Breast epithelium (tissue), 4 donors: ENCODE measurements around the gene STRBP. TPM values are rescaled to one million over a fixed set of nuclear protein-coding genes. Genes with fewer than 3 reads are reported as not detected.

Experiments
- DNase-seq, 2 donors: peaks; one replicate each; pipeline ENCODE4 v3.0.0-alpha.2; 2019; ENCODE audit warnings: low spot score in 2 of 2
- H3K27ac ChIP-seq, 2 donors: fragments of 200-600 bp; sonication (generic) in 1 of 2; one replicate each; pipeline ENCODE4 v1.5.1; 2016 to 2019; ENCODE audit warnings: mild to moderate bottlenecking in 1 of 2
- H3K27me3 ChIP-seq, 2 donors: fragments of 200-600 bp; sonication (generic) in 1 of 2; one replicate each; pipeline versions ENCODE4 v1.5.1 to v1.6.0; 2017 to 2019; ENCODE audit warnings: control low read depth in 1 of 2, mild to moderate bottlenecking in 1 of 2
- H3K36me3 ChIP-seq: fragments of 200-600 bp; one replicate; pipeline ENCODE4 v1.5.1; 2019
- H3K4me1 ChIP-seq, 2 donors: fragments of 200-600 bp; sonication (generic); one replicate each; pipeline ENCODE4 v1.5.1; 2016 to 2019; ENCODE audit warnings: control low read depth in 1 of 2
- H3K4me3 ChIP-seq, 3 donors: fragments of 200-600 bp; sonication (generic); 1 replicate in 2 of 3; 2 replicates in 1 of 3; pipeline ENCODE4 v1.5.1; 2016 to 2019; ENCODE audit warnings: mild to moderate bottlenecking in 3 of 3, moderate library complexity in 2 of 3
- H3K9me3 ChIP-seq, 2 donors: fragments of 200-600 bp; sonication (generic) in 1 of 2; one replicate each; pipeline ENCODE4 v1.5.1; 2016 to 2019; ENCODE audit warnings: control low read depth in 1 of 2
- CTCF ChIP-seq, 3 donors: fragments of 450-650 bp; IDR thresholded peaks; one replicate each; pipeline ENCODE4 v1.5.1; 2016 to 2017; ENCODE audit warnings: antibody characterized with exemption in 3 of 3, mild to moderate bottlenecking in 3 of 3, moderate library complexity in 3 of 3
- POLR2A ChIP-seq: fragments of 450-650 bp; IDR thresholded peaks from one replicate; pipeline ENCODE4 v1.6.1; 2016; ENCODE audit warnings: antibody characterized with exemption, mild to moderate bottlenecking, moderate library complexity
- POLR2AphosphoS5 ChIP-seq, 3 donors: sonication (generic); formaldehyde crosslinking; IDR thresholded peaks; one replicate each; pipeline ENCODE4 v1.6.1; 2017; ENCODE audit warnings: antibody characterized with exemption in 3 of 3
- intact Hi-C: fragments of 100-400 bp; cut with DNase I; formaldehyde crosslinking; loops from one replicate; pipeline ENCODE4 v1.15.1; 2023; ENCODE audit warnings: low total_unique reads
- total RNA-seq, 3 donors: library from RNA; depleted of rRNA; stranded (reverse); fragments of >200 nt; gene quantifications; one replicate each; pipeline ENCODE4 v1.1.0, GENCODE V29; 2016

Gene STRBP
- total RNA-seq, 3 donors from 2014 or later: 8.0 to 37.0 (median 22.6) TPM

- Histone ChIP-seq H3K27ac (no peak overlapping the region), H3K36me3 (peaks cover under 1% of the 10 kb centered on the region)
Observed at GRCh38 chr9:123121457-123121856, 146.9 kb downstream of the STRBP start.

DNA sequence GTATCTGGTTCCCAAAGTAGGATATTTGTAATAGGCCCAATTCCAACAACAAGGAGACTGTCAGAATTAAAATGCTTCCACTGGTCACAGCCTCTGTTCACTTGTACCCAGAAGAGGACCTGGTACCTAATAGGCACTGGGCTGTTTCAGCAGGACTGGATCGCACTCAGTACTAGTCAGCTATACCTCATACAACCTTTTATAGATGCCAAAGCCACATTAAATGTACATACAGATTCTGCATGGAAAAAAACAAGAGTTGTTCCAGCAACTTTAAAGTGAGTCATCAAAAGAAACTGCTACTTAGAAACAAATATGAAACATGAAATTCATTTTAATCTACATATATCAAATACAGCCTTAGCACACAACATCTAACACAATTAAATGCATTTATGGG is 147.4 kb downstream of the STRBP start:
- H3K27ac ChIP-seq: no peak overlapping the region
- DNase-seq: no peak
- H3K4me1 ChIP-seq: no peaks in the 10 kb centered on the region
- H3K36me3 ChIP-seq: no peaks in the 10 kb centered on the region
- intact Hi-C loops: no loop called here
- H3K4me3 ChIP-seq: no peak overlapping the region
- H3K9me3 ChIP-seq: no peaks in the 10 kb centered on the region
- no peaks in the 10 kb centered on the region for H3K27me3 ChIP-seq
- TF ChIP-seq CTCF (IDR thresholded peaks at IDR 0.05) (no peak), POLR2A (no peak), POLR2AphosphoS5 (IDR thresholded peaks at IDR 0.05) (no peak)

More at GRCh38 chr9:123121457-123121856, 146.9 kb downstream of the STRBP start:
- Histone ChIP-seq H3K4me3 (no peak overlapping the region), H3K27me3 (no peaks in the 10 kb centered on the region), H3K4me1 (no peaks in the 10 kb centered on the region), H3K9me3 (no peaks in the 10 kb centered on the region)
- intact Hi-C loops: no loop called here
- no peak for TF ChIP-seq POLR2A
- TF ChIP-seq POLR2AphosphoS5 (IDR thresholded peaks at IDR 0.05): no peak
- TF ChIP-seq CTCF (IDR thresholded peaks at IDR 0.05): no peak
- DNase-seq: no peak

GRCh38 chr9:123120131-123120530 is 148.3 kb downstream of the STRBP start:
- no peaks in the 10 kb centered on the region for H3K4me1 ChIP-seq

GRCh38 chr9:123119566-123119965 is 148.8 kb downstream of the STRBP start:
- Histone ChIP-seq H3K27ac (no peak overlapping the region), H3K9me3 (no peaks in the 10 kb centered on the region), H3K4me1 (no peaks in the 10 kb centered on the region), H3K27me3 (no peaks in the 10 kb centered on the region), H3K36me3 (no peaks in the 10 kb centered on the region), H3K4me3 (no peak overlapping the region)
- no peak for DNase-seq
- TF ChIP-seq POLR2AphosphoS5 (IDR thresholded peaks at IDR 0.05) (no peak), POLR2A (no peak), CTCF (IDR thresholded peaks at IDR 0.05) (no peak)
- intact Hi-C loops: no loop called here

More at GRCh38 chr9:123120131-123120530, 148.3 kb downstream of the STRBP start:
- Histone ChIP-seq H3K36me3 (no peaks in the 10 kb centered on the region), H3K4me3 (no peak overlapping the region), H3K27ac (no peak overlapping the region), H3K9me3 (no peaks in the 10 kb centered on the region), H3K27me3 (no peaks in the 10 kb centered on the region)
- TF ChIP-seq CTCF (IDR thresholded peaks at IDR 0.05) (no peak), POLR2A (no peak), POLR2AphosphoS5 (IDR thresholded peaks at IDR 0.05) (no peak)
- intact Hi-C loops: no loop called here
- no peak for DNase-seq

- Histone ChIP-seq H3K36me3 (no peaks in the 10 kb centered on the region), H3K27ac (no peak overlapping the region), H3K4me1 (no peaks in the 10 kb centered on the region), H3K9me3 (no peaks in the 10 kb centered on the region), H3K4me3 (no peak overlapping the region), H3K27me3 (no peaks in the 10 kb centered on the region)
- intact Hi-C loops: no loop called here
- DNase-seq: no peak
- TF ChIP-seq CTCF (IDR thresholded peaks at IDR 0.05) (no peak), POLR2A (no peak), POLR2AphosphoS5 (IDR thresholded peaks at IDR 0.05) (no peak)
Observed at GRCh38 chr9:123116036-123116435, 152.3 kb downstream of the STRBP start.
